ENCODE measurements around the gene GABRG2. TPM values are rescaled to one million over a fixed set of nuclear protein-coding genes. Genes with fewer than 3 reads are reported as not detected.
A peak's percentile ranks its signal among the peaks of the same experiment; 100 is the strongest.
"Not testable (repeated sequence)": the region's sequence is repeated elsewhere in the genome, so short reads cannot be mapped to it uniquely, and the experiment has no call there.

Gene GABRG2
- under 1 TPM; 0.06 to 0.11 (median 0.10) TPM for polyA plus RNA-seq (ENCODE audit: insufficient read length in 4 of 4)

DNA sequence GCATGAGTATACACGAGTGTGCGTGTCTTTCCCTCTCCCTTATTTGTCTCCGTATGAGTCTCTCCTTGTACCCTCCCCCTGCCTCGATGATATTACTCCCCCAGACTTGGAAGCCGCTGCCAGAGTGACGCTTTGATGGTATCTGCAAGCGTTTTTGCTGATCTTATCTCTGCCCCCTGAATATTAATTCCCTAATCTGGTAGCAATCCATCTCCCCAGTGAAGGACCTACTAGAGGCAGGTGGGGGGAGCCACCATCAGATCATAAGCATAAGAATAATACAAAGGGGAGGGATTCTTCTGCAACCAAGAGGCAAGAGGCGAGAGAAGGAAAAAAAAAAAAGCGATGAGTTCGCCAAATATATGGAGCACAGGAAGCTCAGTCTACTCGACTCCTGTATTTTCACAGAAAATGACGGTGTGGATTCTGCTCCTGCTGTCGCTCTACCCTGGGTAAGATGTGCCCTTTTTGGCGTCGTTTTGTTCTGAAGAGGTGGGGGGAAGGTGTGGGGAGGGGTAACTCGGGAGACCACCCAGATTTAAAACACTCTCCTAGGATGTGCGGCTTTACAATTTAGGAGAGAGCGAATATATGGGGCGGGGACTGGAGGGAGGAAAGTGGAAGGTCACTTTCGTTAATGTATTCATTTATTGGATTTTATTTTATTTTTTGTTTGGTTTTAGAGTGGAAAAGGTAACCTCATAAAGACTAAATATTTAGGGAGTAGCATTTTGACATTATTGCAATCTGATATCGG is at the start of gene GABRG2:
Gene GABRG2 (plus strand): TSS at position 119 of the 757 bp plus-strand sequence. CDS start 227 bp downstream, at position 346.
- no peak for DNase-seq (ENCODE audit: low read depth in 4 of 4, low spot score in 3 of 4)

DNA sequence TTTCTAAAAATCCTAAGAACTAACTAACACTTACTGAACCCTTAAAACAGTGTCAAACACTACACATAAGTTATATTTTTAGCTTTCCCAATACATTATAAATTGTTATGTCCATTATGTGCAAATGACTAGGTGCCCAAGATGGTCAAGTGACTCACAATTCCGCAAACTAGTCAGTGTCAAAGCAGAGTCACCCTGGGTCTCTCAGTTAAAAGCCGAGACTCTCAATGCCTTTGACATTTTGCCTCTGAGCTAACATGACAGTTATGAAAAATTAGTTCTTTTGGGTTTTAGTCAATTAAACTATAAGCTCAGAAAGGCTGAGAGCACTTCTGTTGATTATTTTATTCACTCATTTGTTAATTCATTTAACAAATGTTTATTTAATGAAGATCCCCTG is 42.3 kb upstream of the GABRG2 start:
- no peak for DNase-seq (ENCODE audit: low read depth in 4 of 4, low spot score in 3 of 4)

DNA sequence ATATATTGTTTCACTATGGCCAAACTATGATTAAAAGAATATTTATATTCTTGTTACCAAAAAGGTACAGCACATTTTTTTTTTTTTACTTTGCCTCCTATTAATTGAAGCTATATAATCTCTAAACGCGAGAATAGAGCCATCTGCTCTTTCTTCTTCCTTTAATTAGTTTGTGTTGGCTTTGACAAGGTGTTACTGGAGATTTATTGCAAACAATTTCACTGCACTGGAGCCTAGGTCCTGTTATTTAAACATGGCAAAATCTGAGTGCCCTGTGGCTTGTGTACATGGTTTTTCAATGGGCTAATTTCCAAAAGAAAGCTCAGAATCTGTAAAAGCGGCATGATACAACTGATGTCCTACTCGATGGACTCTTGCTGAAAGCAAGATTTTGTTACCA is 40.8 kb upstream of the GABRG2 start:
- no peak for DNase-seq (ENCODE audit: low read depth in 4 of 4, low spot score in 3 of 4)

DNA sequence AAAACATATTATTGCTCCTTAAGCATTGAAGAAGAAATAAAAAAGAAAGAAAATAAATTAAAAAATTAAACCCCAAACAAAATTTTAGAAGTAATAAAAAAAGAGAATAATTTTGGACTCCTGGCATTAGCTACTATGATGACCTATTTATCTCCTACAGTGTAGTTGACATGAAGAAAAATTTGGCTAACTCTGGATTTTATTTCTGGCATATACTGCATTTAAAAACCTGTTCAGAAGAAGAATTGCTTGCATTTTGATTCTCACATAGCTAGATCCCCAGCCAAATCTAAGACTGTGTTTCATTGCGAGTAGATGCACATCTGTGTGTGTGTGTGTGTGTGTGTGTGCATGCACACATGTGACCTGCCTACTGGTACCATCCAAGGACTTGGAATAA is 30.1 kb upstream of the GABRG2 start:
- no peak for DNase-seq (ENCODE audit: low read depth in 4 of 4, low spot score in 3 of 4)

DNA sequence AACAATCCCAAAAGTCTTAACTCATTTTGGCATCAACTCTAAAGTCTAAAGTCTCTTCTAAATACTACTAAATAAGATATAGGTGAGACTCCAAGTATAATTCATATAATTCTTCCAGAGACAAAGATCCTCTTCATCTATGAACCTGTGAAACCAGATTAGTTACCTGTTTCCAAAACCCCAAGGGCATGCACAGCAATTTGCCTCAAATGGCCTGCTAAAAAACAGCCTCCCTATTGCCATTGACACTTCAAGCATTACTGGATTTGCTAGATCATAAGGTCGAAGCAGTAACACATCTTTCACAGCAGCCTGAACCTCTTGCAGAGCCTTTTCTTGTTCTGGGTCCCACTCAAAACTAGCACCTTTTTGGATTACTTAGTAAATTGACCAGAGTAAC is 20.3 kb upstream of the GABRG2 start:
- no peak for DNase-seq (ENCODE audit: low read depth in 4 of 4, low spot score in 3 of 4)

DNA sequence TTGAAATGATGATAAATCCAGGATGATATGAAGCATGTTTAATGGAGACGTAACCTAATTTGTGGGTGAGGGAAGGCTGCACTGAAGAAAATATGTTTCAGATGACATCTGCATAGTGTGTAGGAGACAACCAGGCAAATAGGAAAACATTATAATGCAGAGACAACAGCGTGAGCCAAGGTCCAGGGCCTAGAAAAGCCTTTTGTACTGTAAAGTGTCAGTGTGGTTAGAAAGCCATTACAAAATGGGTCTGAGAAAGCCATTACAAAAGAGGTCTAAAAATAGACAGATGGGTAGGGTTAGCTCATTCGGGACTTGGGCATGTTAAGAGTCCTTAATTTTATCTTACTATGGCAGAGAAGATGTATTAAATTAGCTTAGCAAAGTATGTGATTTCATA is 14.9 kb upstream of the GABRG2 start:
- no peak for DNase-seq (ENCODE audit: low read depth in 4 of 4, low spot score in 3 of 4)

DNA sequence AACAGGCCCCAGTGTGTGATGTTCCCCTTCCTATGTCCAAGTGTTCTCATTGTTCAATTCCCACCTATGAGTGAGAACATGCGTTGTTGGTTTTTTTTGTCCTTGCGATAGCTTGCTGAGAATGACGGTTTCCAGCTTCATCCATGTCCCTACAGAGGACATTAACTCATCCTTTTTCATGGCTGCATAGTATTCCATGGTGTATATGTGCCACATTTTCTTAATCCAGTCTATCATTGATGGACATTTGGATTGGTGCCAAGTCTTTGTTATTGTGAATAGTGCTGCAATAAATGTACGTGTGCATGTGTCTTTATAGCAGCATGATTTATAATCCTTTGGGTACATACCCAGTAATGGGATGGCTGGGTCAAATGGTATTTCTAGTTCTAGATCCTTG is 12.5 kb upstream of the GABRG2 start:
- not testable (repeated sequence) for DNase-seq (ENCODE audit: low read depth in 4 of 4, low spot score in 3 of 4)

DNA sequence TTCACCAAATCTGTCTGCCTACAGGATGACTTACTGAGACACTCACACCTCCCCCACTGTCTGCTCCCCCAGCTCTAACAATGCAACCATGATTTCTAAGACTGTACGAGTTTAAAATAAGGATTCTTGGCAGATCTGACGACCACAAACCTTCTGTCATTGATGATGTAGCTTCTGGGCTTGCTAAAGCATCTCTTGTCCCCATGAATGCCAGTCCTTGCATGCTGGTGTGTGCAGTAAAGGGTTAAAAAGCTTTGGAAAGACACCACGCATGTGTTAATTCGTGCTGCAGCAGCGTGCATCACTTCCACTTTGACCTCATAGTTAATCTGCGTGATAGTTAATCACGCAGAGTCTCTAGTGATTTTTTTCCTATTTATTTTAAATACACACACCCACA is 411 bp upstream of the GABRG2 start:
- no peak for DNase-seq (ENCODE audit: low read depth in 4 of 4, low spot score in 3 of 4)

DNA sequence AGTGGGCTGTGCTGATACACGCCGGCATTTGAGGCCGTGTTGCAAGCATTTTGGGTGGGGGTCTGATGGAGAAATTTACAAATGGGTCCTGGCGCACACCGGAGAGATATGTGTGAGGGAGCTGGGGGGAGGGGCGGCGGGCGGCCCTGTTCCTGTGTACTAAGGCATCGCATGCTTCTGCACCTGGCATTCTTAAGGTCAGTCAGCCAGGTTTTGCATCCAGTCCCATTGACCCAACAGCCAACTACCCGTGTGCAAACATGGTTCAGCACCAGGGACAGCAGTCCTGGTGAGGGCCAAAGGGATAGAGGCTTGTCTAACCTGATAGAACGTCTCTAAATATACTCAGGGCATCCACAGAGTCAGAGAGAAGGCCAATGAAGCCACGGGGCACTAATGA is 839 bp downstream of the GABRG2 start:
- DNase-seq (ENCODE audit: low read depth in 4 of 4, low spot score in 3 of 4), result peak; percentile 43 to 72 (median 51)

DNA sequence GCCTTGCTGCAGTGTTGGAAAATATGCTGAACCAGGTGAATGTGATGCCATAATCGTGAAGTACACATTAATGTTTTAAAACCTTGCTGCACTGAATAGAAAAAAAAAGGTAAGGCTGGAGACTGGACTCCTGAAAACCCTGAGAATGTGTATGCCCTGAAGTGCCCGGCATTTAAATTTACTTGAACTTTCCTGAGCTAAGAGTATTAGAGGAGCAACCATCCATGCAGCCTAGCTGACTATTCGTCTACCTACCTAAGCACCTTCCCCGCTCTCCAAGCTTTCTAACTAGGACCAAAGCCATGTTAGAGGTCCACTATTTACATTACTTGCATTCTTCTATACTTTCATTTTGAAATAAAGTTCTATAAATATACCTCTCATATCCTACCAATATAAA is 1.4 kb downstream of the GABRG2 start:
- no peak for DNase-seq (ENCODE audit: low read depth in 4 of 4, low spot score in 3 of 4)

DNA sequence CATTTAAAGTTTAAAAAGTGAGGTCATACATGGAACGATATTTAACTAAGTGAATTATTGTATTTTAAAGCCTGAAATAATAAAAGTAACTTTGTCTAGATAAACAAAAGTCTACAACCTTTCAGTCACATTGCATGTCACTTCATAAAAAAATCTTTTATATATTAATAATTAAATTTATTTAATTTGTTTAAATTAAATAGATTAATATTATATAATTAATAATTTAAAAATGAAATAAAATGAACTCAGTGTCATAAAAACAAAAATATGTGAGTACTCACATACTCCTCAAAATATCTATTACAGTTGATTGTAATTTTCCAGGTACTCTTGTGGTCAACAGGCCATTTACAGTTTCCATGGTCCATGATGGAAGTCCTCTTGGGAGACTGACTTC is 11.2 kb downstream of the GABRG2 start:
- DNase-seq (ENCODE audit: low read depth in 4 of 4, low spot score in 3 of 4), result no peak

DNA sequence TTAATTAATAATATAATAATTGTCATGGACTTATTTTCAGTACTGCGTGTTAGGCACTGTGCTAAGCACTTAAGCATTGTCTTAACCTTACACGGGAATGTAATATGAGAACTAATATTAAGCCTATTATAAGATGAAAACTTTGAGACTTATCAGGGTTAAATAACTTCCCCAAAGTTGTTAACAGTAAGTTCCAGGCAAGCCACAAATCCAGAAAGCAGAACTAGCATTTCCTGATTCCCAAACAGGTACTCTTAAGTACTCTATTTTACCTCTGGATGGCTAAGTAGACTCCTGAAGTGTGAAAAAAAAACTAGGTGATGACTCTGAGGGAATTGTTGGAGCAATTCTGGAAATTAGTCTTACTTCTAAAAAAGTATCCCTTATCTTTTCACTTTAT is 23.8 kb downstream of the GABRG2 start:
- DNase-seq (ENCODE audit: low read depth in 4 of 4, low spot score in 3 of 4), result no peak

DNA sequence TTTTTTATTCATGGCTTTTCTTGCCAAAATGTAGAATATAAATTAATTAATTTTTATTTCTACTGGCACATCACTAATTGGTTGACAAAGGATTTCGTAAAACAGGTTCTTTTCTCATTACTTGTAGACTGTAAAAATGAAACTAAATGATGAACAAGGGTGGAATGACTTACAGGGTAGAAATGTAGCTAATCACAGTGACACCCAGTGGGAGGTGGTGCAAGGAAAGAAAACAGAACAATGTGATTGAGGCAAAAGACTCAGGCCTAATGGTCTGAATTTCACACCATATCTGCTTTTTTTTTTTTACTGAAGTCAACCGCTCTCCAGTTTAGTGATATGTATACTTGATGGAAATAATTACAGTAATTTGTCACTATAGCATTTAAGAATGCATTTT is 28.9 kb downstream of the GABRG2 start:
- no peak for DNase-seq (ENCODE audit: low read depth in 4 of 4, low spot score in 3 of 4)

DNA sequence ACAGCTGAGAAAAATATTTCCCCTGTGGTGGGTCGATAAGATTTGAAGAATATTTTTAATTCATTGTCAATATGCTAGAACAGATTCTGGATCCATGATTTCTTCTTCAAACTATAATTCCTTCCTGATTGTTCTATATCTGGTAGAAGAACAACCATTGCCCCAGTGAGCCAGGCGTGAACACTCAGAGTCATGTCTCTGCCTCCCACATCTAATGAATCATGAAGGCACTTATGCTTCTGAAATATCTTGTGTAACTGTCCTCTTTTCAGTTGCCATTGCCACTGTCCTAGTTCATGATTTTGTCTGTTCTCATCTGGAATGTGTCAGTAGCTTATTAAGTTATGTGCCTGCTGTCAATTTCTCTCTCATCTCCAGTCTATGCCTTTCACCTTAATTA is 40.0 kb downstream of the GABRG2 start:
- no peak for DNase-seq (ENCODE audit: low read depth in 4 of 4, low spot score in 3 of 4)

DNA sequence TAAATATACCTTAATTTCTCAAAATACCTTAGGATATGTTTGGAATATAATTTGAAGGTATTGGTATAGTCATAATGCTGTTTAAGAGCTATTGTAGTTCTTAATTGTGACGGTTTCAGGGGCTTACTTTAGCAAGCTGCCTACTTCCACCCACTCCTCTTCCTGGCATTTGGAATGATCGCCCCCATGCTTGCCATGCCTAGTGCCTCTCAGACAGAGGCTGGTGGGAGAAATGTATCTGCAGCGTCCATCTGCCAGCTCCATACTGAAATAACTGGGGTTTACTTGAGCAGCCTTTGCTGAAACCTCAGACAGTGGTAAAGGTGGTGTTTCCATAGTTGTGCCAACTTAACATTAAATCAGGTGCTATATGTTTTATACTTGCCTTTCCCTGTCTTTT is 52.2 kb downstream of the GABRG2 start:
- no peak for DNase-seq (ENCODE audit: low read depth in 4 of 4, low spot score in 3 of 4)

DNA sequence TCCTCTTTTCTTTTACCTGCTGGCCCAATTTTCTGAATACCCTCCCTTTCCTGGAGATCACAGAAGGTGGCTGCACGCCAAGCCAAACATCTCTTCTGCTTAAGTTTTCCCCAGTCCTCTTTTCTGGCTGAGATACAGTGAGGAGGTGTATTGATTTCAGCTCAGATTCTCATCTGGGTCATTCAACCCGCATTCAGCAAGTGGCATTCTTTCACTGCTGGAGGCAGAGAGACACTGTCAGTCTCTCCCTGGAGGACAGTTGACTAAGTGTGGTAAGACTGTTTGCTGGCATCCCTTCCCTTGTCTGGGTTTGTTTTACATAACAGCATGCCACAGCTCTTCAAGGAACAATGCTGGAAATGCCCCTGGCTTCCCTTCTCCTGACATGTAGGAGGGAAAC is 60.5 kb downstream of the GABRG2 start:
- no peak for DNase-seq (ENCODE audit: low read depth in 4 of 4, low spot score in 3 of 4)

DNA sequence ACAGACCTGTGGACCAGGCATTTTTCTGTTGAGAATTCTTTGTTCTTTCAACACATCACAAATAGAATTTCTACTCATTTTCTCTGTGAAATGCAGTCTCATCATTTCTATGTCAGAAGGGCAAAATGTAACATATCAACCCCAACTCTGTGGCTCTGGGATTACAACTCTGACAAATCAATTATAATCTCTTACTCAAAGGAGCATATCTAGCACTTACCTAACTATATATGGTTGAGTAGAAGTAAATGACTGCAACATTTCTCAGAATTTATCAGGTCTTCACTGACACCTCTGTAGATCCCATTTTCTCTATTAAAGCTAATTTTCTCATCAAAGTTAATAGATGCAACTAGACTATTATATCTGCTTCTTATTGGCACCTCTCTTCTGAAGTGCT is 64.8 kb downstream of the GABRG2 start:
- no peak for DNase-seq (ENCODE audit: low read depth in 4 of 4, low spot score in 3 of 4)

DNA sequence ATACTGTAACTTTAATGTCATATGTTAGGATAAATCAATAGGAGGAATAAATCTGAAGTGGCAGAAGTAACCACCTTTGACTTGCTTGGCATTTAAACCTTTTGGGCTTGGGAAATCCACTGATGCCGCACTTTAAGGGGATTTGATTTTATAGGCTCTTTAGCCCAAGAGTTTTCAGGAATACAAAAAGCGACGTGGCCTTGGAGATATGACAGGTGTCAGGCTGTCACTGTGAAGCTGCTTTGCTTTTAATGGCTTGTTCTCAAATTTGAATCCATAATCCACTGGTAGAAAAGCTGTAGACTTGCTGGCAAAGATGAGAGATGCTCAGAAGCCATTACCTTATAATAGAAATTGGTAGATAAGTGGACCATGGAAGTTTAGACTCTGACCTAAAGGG is 71.6 kb downstream of the GABRG2 start:
- DNase-seq (ENCODE audit: low read depth in 4 of 4, low spot score in 3 of 4), result no peak

DNA sequence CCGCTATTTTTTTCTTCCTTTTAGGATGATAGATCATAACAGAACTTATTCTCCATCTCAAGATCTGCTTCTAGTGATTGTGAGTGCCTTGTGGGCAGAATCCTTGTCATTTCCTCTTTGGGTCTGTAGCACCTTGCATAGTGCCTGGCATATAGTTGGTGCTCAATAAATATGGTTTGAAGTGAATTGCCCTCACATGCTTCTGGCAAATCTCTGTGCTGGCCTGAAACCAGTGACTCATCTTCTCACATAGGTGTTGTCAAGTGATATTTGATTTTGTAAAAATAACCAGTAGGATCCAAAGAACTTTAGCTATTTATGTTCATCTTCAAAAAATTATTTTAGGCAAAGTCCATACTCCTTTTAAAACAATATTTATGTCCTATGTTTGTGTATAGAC is 86.7 kb downstream of the GABRG2 start:
- DNase-seq (ENCODE audit: low read depth in 4 of 4, low spot score in 3 of 4), result no peak

DNA sequence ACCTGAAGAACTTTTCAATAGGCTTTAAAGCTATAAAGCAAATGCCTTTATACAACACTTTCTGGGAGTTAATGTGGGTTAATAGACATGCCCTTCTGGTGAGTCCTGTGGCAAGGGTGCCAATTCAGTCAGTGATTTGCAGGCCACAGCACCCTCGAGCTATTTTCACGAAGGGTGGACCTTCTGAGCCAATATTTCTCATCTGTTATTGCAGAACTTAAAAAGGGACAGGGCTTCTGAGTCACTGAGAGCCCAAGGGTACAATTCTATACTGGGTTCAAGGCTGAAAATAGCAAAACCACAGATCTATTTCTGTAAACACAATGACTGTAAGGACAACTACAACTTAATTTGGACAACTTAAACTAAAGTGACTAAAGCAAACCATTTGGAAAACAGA is 92.8 kb downstream of the GABRG2 start:
- no peak for DNase-seq (ENCODE audit: low read depth in 4 of 4, low spot score in 3 of 4)

DNA sequence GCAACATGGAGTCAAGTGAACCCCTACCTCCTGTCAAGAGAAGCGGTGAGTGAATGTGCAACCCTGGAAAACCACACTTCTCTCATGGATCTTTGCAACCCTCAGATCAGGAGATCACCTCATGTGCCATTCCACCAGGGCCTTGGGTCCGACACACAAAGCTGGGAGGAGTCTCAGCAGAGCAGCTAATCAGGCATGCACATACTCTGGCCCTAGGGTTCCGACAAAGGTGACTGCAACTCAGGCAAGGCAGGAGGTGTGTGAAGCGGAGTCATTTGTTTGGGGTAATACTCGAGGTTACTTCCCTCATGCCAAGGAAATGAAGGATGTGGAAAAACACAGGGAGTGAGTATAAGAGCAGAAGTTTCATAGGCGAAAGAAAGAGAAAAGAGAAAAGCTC is 96.1 kb downstream of the GABRG2 start:
- DNase-seq (ENCODE audit: low read depth in 4 of 4, low spot score in 3 of 4), result no peak

DNA sequence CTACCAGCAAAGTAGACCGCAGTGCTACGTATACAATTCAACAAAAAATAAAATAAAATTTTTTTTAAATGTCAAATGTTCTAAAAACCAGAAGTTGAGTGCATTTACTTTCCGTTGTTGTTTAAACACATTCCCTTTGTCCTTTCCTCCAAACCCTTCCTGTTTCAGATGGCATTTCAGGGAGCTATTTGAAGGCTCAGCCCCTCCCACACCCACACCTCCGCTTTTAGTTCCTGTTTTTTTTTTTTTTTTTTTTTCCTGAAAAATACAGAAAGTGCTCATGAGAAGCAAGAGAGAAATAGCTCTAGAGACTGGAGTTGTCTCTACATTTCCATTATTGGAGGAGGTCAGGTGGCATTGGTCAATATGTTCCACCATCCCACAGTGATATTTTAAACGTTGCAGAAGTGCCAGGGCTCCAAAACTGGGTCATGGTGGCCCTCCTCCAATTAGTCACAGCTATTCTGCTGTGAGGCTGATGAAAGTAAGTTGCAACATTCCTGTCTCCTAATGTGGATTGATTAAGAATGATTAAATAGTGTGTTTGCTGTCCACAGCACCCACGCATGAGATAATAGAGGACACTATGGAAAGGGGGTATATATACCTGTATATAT is 106.9 kb downstream of the GABRG2 start:
- no peak for DNase-seq (ENCODE audit: low read depth in 4 of 4, low spot score in 3 of 4)

DNA sequence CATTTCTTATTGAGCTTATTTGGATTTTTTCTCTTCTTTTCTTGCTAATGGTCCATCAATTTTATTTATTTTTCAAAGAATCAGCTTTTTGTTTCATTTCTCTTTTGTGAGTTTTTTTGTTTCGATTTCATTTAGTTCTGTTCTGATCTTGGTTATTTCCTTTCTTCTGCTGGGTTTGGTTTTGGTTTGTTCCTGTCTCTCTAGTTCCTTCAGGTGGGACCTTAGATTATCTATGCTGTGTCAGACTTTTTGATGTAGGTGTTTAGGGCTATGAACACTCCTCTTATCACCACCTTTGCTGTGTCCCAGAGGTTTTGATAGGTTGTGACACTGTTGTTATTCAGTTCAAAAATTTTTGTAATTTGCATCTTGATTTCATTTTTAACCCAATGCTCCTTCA is 119.8 kb downstream of the GABRG2 start:
- DNase-seq (ENCODE audit: low read depth in 4 of 4, low spot score in 3 of 4), result no peak

Data from left renal pelvis (tissue), 4 donors.